Activated T-helper 9 cell treated with anti-CD3 and anti-CD28 coated beads, Interleukin-2, amount 50 U/mL, for 16 hours (primary cell): Measurements from ENCODE around the gene SLITRK1.

Source experiments
- DNase-seq: peaks from one replicate; pipeline ENCODE4 v3.0.0-alpha.2; 2020; ENCODE audit warnings: low read depth

Gene SLITRK1, protein sequence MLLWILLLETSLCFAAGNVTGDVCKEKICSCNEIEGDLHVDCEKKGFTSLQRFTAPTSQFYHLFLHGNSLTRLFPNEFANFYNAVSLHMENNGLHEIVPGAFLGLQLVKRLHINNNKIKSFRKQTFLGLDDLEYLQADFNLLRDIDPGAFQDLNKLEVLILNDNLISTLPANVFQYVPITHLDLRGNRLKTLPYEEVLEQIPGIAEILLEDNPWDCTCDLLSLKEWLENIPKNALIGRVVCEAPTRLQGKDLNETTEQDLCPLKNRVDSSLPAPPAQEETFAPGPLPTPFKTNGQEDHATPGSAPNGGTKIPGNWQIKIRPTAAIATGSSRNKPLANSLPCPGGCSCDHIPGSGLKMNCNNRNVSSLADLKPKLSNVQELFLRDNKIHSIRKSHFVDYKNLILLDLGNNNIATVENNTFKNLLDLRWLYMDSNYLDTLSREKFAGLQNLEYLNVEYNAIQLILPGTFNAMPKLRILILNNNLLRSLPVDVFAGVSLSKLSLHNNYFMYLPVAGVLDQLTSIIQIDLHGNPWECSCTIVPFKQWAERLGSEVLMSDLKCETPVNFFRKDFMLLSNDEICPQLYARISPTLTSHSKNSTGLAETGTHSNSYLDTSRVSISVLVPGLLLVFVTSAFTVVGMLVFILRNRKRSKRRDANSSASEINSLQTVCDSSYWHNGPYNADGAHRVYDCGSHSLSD

DNA sequence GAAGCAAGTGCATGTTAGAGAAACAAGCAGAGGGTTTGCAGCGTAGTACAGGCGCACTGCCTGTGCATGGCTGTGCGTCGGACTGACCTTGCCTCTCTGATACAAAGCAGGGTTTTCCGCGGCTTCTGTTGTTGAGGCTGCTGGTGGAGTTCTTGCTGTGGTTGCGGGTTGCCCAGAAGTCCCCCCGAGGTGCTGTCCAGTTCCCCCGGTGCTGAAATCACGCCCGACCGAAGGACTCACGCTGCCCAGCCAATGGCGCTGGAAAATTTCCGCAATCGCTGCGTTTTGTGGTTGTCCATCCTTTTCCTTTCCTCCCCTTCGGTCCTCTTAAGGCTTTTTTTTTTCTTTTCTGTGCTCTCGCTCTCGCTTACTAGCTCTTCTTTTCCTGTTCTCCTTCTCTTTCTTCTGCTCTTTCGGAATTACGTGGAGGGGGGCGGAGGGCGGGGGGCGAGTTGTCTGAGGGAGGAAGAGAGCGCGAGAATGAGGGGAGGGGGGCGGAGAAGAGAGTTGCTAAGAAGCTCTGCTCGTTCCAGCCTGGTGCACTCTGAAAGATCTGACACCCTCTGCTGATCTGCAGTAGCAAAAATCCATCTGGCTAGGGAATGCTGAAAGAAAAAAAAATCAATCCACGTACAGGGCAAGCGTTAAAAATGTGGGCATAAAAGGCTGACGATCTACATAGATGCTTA is at the start of gene SLITRK1:
Gene SLITRK1 (minus strand): TSS at position 558 of the 689 bp plus-strand sequence. CDS start 967 bp downstream, outside the sequence.
- DNase-seq = no peak

DNA sequence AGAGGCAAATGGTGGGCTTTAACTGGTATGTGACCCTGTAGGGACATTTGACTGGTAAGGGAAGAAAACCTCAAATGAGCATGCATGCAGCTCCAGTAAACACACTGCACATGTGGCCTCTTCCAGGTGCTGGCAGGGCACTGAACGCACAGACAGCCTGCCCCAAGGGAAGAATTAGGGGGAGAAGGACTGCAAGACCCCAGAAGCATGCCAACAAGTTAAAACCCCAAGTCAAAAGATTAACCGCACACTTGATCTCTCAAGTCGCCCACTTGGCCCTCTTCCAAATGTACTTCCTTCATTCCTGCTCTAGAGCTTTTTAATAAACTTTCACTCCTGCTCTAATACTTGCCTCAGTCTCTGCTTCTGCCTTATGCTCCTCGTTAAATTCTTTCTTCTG is 46.9 kb upstream of the SLITRK1 start:
- DNase-seq = no peak

DNA sequence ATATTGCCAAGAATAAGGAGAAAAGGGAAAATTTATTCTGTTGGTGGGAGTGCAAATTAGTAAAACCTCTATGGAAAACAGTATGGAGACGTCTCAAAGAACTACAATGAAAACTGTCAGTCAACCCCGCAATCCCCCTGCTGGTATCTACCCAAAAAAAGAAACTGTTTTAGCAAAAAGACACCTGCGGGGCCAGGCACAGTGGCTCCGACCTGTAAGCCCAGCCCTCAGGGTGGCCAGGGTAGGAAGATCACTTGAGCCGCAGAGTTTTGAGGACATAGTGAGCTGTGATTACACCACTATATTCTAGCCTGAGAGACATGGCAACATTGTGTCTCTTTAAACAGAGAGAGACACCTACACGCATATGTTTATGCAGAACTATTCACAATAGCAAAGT is 37.5 kb upstream of the SLITRK1 start:
- no peak for DNase-seq

DNA sequence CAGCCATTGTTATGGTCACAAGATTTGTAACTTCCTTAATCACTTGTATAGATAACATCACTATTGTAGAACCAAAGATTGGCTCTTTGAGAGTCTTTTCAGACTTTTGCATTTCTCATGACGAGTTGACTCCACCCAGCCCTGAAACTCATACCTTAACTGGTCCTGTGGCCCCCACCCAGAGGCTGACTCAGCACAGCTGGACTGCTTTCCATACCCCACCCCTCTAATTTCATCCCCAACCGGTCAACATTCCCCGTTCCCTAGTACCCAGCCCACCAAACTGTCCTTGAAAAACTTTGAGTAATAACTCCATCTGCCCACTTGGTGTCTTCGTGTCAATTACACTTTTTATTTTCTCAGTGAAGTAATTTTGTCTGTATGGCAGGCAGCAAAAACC is 32.1 kb upstream of the SLITRK1 start:
- no peak for DNase-seq

DNA sequence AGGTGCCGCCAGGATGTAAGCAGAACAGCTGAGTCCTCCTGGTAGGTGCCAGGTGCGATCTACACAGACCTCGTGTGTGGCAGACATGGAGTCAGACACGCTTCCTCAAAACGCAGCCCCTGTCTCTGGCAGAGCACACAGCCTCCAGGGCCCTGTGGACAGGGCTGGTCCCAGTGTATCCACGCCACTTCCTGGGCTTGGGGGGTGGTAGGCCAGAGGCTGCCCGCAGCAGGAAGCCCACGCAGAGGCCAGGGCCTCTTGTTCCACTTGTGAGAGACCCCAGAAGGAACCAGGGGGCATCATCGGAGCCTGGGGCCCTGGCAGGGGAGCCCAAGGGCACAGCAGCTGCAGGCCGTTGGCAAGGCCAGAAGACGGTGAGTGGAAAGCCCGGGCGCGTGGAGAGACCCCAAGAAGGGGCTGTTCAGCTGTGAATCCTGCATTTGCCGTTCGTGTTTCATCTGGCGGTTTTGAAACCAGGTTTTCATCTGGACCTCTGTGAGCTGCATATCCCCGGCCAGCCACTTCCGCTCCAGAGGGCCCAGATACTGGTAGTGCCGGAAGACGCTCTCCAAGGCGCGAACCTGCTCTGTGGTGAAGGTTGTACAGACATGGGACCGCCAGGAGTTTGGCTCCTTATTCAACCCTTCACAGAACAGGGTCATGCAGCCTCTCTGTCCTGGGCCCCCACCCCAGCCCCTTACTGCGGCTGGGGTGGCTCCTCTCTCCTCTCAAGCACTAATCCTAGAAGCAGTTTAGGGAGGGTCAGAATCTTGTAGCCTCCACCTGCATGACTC is 25.1 kb upstream of the SLITRK1 start:
- DNase-seq = no peak

DNA sequence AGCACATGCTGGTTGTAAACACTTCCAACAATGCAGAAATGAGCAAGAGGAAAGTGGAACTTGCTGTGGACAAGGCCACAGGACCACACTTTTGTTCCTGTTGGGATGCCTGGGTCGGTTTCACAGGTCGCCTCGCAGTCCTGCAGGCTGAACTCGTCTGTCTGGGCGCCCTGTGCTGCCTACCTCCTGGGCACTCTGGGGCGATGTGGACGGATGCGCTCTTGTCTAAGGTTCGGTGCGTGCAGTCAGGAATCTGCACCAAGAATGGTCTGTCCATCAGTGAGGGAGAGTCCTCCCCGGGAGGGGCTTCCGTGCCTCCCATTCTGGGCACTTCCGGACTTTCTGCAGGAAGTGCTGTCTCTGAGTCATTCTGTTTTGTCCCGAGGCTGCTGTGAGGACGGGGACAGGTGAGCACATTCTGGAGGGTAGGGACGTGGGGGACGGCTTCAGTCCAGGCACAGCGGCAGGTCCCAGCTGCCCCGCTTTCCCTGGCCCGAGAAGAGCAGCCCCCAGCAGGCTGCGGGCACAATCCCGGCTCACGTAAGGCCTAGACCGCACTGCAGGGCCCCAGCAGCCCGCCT is 24.1 kb upstream of the SLITRK1 start:
- DNase-seq = no peak

DNA sequence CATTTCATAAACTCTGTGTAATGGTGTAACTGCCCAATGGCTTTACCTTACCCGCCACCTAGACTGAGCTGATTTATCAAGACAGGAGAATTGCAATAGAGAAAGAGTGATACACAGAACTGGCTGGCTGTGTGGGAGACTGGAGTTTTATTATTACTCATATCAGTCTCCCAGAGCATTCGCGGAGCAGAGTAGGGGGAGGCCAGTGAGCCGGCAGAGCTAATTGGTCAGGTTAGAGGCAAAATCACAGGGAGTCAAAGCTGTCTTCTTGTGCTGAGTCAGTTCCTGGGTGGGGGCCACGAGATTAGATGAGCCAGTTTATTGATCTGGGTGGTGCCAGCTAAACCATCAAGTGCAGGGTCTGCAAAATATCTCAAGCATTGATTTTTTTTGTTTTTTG is 23.4 kb upstream of the SLITRK1 start:
- DNase-seq = no peak

DNA sequence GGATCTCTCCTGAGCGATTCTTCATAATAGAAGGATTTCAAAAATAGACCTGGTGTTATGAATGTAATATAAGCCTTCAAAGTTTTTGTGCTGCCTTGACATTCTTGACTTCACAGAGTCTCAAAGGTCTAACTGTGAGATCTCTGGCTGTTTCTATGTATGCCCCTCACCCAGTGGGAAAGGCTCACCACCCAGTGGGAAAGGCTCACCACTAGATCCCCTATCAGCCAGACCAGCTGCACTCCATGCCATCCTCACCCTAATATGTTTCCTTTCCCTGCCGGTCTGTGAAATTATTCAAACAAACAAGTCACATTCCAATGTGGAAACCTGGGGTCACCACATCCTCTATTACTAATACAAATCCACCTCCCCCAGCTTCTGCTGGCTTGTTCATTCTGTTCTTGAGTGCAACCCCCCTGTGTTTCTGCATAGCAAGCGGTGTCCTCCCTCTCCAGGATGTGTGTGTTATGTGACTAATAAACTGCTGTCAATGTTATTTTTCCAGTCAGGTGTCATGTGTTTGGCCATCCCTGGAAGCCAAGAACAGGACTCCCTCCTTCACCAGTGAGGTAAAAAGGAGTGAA is 13.8 kb upstream of the SLITRK1 start:
- DNase-seq = no peak

DNA sequence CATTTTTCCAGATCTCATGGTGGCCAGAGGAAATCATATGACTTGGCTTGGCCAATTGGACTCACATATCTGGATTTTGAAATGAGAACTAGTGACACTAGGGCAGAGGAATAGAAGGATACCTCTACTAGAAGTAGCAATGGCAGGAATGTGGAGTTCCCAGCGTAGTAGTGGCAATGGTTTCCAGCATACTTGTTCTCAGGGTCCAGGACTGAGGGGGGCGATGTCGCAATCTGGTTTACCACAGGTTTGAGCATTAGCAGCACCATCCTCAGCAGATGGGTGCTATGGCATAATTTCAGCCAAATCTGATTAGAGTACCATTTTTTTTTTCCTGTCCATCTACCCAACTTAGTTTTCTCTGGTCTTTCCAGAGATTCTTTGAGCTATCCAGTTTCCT is 8.1 kb upstream of the SLITRK1 start:
- DNase-seq = no peak

DNA sequence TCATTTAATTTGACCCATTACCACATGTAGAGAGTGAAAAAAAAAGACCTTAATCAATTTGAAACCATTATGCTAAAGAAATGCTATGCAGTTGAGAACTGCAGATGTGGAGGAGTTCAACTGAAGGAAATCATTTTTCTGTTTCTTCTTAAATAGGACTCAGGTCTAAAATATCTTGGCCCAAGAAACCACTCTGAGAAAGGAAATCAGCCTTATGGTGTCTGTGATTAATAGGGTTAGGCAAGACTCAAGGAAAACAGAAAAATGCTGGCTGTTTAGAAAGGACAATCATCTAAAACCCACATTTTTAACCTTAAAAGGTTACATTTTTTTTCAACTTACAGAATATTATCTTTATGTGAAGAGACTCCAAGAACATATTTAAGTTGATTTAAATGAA is 1.9 kb upstream of the SLITRK1 start:
- no peak for DNase-seq

DNA sequence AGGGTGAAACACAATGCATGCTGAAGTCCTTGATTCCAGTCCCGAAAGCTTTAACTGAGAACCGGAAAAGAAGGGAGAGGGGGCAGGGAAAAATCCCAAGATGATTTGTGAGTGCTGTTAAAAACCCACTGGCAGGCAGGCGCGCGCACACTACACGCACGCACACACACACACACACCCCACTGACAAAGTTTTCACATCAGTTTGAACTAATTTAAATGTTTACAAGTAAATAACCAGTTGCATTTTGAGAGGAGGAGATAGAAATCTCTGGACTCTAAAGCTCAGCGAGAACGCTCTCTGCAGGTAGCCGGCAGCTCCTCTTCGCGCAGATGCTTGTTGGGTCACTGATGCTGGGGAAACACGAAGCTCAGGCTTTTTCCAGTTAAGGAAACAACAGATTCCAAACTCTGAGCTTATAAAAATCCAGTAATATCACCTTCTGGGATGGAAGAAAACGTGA is 818 bp upstream of the SLITRK1 start:
- no peak for DNase-seq

DNA sequence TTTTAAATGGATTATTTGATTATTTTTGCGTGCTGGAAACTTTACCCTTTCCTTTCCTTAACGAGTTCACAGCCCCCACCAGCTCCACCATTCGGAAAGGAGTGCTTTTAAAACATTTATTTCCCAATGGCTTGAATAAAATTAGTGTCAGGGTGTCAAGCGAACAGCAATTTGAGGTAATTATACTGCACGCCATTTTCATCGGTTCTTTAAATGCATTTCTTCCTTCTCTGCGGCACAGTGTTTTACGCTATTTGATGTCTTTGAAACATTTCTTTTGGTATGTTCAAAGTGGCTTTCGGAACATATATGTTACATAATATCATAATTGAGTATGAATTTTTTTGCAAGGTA is 309 bp upstream of the SLITRK1 start:
- no peak for DNase-seq

DNA sequence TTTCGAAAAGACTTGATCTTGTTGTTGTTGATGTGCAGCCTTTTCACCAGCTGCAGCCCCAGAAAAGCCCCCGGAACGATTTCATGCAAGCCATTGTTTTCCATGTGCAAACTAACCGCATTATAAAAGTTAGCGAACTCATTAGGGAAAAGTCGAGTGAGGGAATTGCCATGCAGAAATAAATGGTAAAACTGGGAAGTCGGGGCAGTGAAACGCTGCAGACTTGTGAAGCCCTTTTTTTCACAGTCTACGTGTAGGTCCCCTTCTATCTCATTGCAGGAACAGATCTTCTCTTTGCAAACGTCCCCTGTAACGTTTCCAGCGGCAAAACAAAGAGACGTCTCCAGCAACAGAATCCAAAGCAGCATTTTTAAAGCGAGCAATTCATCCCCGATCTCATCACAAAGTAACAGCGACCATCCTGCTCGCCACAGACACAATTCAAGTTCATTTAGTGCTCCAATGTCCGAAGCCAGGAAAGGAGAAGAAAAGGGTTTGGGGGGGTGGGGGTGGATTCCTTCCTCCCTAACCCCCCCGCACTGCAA is 1.1 kb downstream of the SLITRK1 start:
- no peak for DNase-seq

DNA sequence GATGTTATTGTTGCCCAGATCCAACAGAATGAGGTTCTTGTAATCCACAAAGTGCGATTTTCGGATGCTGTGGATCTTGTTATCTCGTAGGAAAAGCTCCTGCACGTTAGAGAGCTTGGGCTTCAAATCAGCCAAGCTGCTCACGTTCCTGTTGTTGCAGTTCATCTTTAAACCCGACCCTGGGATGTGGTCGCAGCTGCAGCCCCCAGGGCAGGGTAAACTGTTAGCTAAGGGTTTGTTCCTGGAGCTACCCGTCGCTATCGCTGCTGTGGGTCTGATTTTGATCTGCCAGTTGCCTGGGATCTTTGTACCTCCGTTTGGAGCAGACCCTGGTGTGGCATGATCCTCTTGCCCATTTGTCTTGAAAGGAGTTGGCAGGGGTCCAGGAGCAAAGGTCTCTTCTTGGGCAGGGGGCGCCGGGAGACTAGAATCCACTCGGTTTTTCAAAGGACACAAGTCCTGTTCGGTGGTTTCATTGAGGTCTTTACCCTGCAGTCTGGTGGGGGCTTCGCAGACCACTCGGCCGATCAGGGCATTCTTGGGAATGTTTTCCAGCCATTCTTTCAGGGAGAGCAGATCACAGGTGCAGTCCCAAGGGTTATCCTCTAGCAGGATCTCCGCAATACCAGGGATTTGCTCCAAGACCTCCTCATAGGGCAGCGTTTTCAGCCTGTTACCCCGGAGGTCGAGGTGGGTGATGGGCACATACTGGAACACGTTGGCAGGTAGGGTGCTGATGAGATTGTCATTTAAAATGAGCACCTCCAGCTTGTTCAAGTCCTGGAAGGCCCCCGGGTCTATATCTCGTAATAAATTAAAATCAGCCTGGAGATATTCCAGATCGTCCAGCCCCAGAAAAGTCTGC is 1.8 kb downstream of the SLITRK1 start:
- no peak for DNase-seq

DNA sequence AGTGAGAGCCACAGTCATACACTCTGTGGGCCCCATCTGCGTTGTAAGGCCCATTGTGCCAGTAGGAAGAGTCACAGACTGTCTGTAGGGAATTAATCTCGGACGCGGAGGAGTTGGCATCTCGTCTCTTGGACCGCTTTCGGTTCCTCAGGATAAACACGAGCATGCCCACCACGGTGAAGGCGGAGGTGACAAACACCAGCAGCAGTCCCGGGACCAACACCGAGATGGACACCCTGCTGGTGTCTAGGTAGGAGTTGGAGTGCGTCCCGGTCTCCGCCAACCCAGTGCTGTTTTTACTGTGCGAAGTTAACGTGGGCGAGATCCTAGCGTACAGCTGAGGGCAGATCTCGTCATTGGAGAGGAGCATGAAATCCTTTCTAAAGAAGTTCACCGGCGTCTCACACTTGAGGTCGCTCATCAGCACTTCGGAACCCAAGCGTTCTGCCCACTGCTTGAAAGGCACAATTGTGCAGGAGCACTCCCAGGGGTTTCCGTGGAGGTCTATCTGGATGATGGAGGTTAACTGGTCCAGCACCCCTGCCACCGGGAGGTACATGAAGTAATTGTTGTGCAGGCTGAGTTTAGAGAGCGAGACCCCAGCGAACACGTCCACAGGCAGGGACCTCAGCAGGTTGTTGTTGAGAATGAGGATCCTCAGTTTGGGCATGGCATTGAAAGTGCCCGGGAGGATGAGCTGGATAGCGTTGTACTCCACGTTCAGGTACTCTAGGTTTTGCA is 2.7 kb downstream of the SLITRK1 start:
- no peak for DNase-seq

DNA sequence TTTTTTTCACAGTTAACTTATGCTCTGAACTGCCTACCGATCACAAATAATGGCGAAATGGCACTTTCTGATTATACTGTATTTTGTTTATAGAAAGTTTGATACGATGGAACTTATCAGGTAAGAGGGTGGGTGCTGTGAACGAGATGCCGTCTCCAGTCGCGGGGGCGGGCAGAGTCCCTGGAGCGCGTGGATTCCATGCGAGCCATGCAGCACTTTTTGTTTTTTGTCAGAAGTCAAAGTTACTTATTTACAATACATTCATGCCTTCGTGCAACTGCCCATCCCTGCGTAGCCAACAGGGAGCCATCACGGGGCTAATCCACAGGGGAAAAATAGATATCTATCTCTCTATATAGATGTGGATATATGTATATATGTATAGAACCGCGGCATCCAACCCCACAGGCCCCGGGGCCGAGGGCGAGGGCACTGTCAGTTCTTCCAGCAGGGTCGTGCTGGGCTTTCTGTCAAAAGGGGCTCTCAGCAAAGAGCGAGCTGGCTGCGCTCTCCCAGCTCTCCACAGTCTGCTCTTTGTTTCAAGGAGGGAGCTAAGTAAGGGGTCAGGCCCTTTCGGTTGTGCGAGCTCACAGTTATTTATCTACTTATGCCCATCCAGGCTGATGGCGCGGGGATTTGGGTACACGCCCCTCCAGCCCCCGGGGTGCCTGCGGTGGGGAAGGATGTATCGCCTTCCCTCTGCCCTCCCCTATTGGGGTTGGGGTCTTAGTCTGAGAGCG is 3.4 kb downstream of the SLITRK1 start:
- DNase-seq = no peak

DNA sequence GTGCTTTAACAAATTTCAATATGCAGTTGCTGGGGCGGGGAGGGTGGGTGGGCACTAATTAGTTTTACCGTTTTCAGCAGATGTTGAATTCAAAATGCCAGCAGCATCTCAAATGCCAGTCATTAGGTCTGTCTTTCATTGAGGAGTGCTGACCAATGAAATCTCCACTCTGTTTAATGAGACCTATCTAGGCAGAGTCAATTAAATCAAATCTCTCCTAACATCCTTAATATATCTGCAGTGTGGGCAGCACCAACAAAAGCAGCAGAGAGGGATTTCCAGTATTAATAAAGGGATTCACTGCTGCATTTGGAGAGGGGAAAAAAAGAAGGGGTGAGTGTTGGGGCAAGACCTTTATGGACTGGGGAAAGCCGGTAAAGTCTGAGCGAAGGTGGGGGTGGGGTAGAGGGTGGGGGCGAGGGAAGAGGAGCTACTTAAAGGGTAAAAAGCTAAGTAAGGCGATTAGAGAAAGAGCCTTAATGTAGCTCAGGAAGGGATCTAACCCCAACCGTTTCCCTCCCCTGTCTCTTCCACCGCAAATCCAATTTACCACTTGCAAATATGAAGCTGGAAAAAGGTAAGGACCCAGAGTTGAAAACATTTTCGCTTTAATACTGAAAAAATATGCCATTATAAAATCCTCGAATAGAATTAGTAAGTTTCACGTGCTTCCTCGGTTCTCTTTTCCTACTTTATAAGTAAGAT is 4.5 kb downstream of the SLITRK1 start:
- DNase-seq = no peak

DNA sequence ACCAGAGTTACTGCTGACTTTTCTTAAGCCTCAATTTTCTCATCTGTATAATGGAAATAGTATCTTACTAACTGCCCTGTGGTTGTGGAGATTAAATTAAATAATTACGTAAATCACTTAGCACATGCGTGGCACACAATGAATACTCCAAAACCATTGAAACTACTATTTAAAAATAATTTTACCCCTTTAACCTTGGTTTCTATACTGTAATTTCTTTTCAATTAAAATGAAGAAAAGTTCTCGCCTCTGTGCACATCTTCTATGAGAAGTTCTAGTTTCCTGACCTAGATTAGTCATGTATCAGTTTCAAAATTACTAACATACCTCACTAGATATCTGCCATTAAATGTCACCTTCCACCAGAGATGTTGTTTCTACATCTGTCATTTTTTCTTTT is 5.7 kb downstream of the SLITRK1 start:
- DNase-seq = no peak
